Stimulated activated CD4-positive, alpha-beta T cell treated with anti-CD3 and anti-CD28 coated beads, Interleukin-1b, Interleukin-23, amount 100 ng/mL, for 48 hours (primary cell): ENCODE measurements around the gene PYGB.

Experiments
- DNase-seq: peaks from one replicate; pipeline ENCODE4 v3.0.0-alpha.2; 2020

PYGB gene

DNA sequence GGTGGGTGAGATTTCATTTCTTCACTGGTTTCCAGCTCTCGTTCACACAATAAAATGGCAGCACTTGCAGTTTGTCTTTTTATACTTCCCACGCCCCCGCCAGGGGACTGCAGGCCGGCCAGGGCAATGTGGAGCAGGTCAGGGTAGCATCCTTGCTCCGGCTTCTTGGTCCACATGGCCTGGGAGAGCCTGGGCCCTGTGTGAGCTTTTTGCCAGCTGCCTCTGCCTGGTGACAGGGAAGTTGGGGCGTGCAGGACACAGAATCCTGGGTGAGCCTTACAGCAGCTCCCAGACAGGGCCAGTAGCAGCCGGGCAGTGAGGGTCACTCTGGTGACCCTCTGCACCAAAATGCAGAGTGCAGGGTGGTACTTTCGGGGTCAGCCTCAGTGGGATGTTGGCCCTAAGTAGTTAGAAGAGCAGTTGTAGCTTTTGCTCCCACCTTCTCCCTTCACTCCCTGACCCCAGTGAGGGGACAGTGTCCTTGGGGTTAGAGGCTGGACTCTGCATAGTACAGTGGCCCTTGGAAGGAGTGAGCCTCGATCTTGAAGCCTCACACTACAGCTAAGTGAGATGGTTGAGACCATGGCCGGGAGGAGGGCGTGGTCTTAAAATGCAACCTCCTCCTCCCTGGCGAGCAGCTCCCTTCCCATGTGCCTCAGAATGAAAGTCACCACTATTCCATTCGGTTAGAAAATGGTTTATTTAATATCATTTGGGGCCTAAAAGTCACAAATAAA, 23.8 kb downstream of the PYGB start:
- no peak for DNase-seq

GRCh38 chr20:25272223-25273000, 24.5 kb downstream of the PYGB start:
- no peak for DNase-seq

DNA sequence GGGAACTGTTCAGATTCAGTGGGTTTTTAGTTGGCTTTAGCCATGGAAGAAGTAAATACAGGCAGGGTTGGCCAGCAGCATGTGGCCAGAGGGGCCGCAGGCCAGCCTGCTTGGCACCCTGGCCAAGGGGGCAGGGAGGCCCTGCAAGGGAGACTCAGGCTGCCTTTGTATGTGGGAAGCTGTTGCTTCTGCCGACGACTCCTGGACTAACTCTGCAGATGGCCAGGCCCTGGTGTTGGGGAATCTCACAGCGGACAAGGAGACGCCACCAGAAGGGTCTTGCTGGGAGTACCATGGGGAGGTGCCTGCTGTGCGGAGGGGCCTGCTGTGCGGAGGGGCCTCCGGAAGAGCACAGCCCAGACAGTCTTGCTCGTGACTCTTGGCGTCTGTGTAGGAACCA, 25.2 kb downstream of the PYGB start:
- DNase-seq = no peak

DNA sequence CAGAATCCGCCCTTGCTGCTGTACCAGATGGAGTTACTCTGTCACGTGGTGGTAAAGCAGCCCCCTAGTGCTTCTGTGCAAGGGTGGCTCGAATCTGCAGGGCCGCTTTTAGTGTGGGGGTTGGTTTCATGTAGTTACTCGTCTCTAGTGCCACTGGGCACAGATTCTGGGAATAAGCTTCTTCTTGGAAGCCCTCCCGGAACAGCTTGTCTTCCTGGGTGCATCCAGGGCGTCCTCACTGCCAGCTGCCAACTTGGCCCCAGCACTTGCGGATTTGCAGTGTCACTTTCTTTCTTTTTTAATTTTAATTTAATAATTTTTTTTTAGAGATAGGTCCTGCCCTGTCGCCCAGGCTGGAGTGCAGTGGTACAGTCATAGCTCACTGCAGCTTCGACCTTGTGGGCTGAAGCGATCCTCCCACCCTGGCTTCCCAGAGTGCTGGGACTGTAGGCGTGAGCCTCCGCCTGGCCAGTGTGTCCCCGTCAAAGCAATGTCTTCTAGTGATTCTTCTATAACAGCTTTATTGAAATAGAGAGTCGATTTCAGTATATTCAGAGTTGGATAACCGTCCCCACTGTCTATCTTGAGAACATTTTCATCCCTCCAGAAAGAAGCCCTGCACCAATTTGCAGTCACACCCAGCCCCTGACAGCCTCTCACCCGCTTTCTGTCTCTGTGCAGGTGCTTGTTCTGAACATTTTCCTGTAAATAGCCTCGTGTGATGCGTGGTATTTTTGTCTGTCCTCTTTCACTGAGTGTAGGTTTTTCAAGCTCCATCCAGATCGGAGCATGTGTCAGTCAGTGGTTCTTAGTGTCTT, 25.9 kb downstream of the PYGB start:
- DNase-seq = no peak

DNA sequence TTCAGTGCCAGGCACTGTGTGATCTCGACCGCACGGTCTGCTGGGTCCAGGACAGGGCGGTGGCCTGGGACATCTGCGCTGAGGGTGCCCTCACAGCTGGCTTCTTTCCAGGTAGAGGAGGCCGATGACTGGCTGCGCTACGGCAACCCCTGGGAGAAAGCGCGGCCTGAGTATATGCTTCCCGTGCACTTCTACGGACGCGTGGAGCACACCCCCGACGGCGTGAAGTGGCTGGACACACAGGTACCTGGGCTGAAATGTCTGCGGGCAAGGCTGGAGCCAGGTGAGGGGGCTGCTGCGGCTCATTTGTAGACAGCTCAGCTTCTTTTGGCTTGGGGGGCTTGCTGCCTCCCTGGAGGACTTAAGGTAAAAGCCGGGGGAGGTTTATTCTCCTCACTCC, 26.6 kb downstream of the PYGB start:
- DNase-seq = no peak

DNA sequence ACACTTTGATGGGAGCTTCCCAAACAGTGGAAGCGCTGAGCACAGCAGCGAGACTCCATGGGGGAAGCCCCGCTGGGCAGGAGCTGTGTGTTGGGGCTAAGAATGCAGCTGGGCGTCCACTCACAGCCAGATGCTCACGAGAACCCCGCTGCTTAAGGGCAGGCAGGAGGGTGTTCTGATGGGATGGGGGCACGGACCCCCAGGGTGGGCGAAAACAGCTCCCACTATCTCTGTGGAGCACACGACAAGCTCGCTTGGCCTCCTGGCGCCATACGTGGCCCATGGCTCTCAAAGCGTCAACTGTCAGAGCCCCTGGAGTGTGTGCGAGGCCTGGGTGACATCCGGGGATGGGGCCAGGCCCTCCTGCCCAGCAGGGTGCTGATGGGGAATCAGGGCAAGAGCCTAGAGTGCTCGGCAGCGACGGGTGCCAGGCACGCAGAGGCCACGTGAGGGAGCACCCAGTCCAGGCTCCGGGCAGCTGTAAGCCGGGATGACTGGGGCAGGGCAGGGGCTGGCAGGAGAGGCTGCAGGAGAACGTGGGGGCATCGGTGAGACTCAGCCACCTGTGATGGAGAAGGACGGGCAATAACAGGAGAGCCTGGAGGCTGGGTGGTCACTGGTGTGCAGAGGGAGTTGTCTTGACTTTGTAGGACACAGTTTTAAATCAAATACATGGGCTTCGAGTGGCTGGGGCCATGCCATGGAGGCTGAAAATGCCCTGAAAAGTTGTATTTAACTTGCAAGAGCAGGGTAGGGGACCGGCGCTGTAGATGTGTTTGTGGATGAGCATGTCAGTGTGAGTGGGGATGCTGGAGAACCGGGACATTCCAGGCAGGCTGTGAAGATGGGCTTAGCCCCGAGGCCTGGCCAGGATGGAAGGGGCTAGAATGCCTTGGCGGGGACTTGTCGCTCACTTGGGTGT, 27.3 kb downstream of the PYGB start:
- DNase-seq = no peak

DNA sequence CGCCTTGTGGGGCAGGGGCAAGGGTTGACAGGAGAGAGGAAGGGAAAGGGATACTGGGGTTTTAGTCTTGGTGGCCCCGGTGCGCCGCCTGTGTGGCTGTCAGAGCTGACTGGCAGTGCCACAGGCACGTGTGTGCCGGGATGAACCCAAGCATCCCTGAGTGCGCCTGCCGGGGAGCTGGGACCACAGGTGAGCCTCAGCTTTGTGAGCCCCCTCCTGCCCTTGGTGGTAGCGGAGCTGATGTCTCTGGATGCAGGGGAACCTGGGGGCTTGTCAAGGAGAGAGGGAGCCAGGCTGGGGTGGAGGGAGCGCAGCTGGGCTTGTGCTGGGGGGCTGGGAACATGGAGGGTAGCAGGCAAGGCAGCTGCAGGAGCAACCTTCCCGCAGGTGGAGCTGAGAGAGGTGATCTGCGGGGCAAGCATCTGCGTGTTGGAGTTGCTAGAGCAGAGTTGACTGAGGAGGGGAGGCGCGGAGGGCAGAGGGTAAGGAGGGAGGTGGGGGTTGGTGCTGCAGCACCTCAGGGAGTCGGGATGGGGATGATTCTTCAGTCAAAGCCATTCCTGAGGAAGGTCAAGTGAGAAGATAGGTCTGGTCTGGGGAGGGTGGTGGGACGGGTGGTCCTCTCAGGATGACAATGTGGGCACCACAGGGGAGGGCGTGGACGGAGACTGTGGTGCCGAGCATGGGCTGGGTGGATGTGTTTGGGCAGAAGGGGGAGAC, 28.1 kb downstream of the PYGB start:
- DNase-seq = no peak

GRCh38 chr20:25276533-25277050, 28.7 kb downstream of the PYGB start:
- DNase-seq = no peak

GRCh38 chr20:25277051-25277801, 29.3 kb downstream of the PYGB start:
- no peak for DNase-seq

GRCh38 chr20:25277941-25278521, 30.1 kb downstream of the PYGB start:
- no peak for DNase-seq

- DNase-seq = no peak
Measured at GRCh38 chr20:25278636-25279361, 30.9 kb downstream of the PYGB start.

DNA sequence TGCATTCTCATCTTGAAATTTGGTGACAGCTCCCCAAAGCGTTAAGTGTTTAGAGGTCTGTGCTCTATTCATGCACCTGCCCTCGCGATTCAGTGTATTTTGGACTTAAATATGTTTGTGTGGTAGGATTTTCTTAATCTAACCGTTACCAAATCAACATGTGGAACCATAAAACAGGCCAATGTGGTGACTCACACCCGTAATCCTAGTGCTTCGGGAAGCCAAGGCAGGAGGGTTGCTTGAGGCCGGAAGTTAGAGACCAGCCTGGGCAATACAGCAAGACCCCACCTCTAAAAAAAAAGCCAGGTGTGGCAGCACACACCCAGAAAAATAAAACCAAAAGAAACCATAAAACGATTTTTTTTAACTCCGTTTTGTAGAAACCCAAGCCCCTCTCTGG, 31.5 kb downstream of the PYGB start:
- DNase-seq = no peak

GRCh38 chr20:25280051-25280573, 32.2 kb downstream of the PYGB start:
- no peak for DNase-seq

- no peak for DNase-seq
Measured at GRCh38 chr20:25280574-25281535, 33.0 kb downstream of the PYGB start.

- DNase-seq = no peak
Measured at GRCh38 chr20:25281541-25281991, 33.7 kb downstream of the PYGB start.

DNA sequence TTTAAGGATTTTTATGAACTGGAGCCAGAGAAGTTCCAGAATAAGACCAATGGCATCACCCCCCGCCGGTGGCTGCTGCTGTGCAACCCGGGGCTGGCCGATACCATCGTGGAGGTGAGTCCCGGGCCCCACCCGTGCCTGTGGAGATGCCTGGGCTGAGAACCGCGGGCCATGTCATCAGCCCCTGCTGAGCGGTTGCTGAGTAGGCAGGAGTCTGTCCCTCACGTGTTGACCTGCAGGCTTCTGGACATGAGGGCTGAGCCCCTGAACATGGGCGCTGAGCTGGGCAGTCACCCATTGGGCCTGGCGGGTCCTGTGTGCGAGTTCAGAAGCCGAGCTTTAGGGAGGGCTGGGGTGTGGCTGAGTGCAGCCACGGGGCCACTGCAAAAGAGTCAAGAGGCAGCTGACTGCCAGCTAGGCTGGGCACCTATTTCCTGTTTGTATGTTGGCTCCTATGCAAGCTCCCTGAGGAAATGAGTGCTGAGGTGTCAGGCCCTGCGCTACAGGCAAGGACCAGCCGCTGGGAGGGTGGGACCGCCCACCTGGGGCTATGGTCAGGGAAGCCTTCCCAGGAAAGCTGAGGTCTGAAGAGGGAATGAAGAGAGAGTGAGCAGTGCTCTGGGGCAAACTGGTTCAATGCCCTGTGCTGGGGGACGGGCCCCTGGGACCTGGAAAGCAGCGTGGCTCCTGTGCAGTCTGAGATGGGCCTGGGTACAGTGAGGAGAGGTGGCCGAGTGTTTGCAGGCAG, 34.3 kb downstream of the PYGB start:
- DNase-seq = no peak

- no peak for DNase-seq
Measured at GRCh38 chr20:25282796-25283195, 34.9 kb downstream of the PYGB start.
